HCT116 (cell line): ENCODE measurements around the gene MINDY4. TPM values are rescaled to one million over a fixed set of nuclear protein-coding genes. Genes with fewer than 3 reads are reported as not detected.

Experiments used
- ATAC-seq: fragments of 200-7000 bp; cut with Tn5 transposase; 2 replicates; pipeline ENCODE4 v1.9.1; 2020; ENCODE audit warnings: mild to moderate bottlenecking, moderate library complexity
- BruUV-seq: library from RNA; stranded (reverse); fragments of 400-500 nt; replicated peaks from 2 replicates; lab custom pipeline; 2021; lab: Mats Ljungman, UMichigan
- CTCF ChIA-PET: fragments of 300-600 bp; sonication (Branson Sonifier 250); formaldehyde crosslinking; loops from one replicate; lab custom pipeline; 2021; ENCODE audit warnings: antibody characterized with exemption; lab: Charles Lee
- POLR2A ChIA-PET: fragments of 300-600, 350-600 bp; sonication (Branson Sonifier 250); formaldehyde crosslinking; loops from one replicate; lab custom pipeline; 2021; ENCODE audit warnings: antibody characterized with exemption; lab: Charles Lee
- RAD21 ChIA-PET, 2 experiments: fragments of 300-600 bp; sonication (Branson Sonifier 250); formaldehyde crosslinking; loops; one replicate each; lab custom pipeline; 2023; ENCODE audit warnings: low total read pairs in 2 of 2; ENCODE audit not compliant: uncharacterized antibody in 2 of 2, unreplicated experiment in 2 of 2, low non-redundant PET in 1 of 2; lab: Charles Lee
- DNase-seq: peaks from one replicate; pipeline ENCODE4 v3.0.0-alpha.2; 2010; ENCODE audit warnings: low read depth, low spot score
- H2AFZ ChIP-seq: fragments of 200-600 bp; shearing (Covaris generic), sonication (generic); 2 replicates; pipeline ENCODE4 v1.6.1; 2017; ENCODE audit warnings: low read depth, mixed run types, mixed read lengths, antibody characterized with exemption, low read length; ENCODE audit not compliant: poor library complexity, severe bottlenecking
- H3K27ac ChIP-seq: 2 replicates; pipeline ENCODE4 v1.5.1; 2012; ENCODE audit warnings: low read depth, low read length
- H3K27me3 ChIP-seq: fragments of 200-600 bp; sonication (generic); 2 replicates; pipeline ENCODE4 v1.6.1; 2016; ENCODE audit warnings: mixed run types, low read length, mixed read lengths; ENCODE audit not compliant: insufficient read depth
- H3K36me3 ChIP-seq, 2 experiments: fragments of 200-500 bp in 1 of 2; fragments of 200-600 bp in 1 of 2; sonication (Bioruptor generic) in 1 of 2; sonication (generic) in 1 of 2; 2 replicates each; pipeline versions ENCODE4 v1.5.1 to v1.6.1; 2014 to 2016; ENCODE audit warnings: low read length in 2 of 2, inconsistent platforms in 1 of 2, mixed read lengths in 1 of 2, mixed run types in 1 of 2; ENCODE audit not compliant: insufficient read depth in 2 of 2, control insufficient read depth in 1 of 2
- H3K4me1 ChIP-seq, 2 experiments: fragments of 200-600 bp in 1 of 2; sonication (generic) in 1 of 2; 2 replicates each; pipeline versions ENCODE4 v1.5.1 to v1.6.1; 2012 to 2017; ENCODE audit warnings: low read length in 2 of 2, inconsistent platforms in 1 of 2, mild to moderate bottlenecking in 1 of 2, mixed read lengths in 1 of 2, mixed run types in 1 of 2, moderate library complexity in 1 of 2; ENCODE audit not compliant: insufficient read depth in 2 of 2, control insufficient read depth in 1 of 2
- H3K4me2 ChIP-seq: fragments of 200-600 bp; sonication (generic); 2 replicates; pipeline ENCODE4 v1.6.1; 2017; ENCODE audit warnings: mixed run types, low read length, mixed read lengths
- H3K4me3 ChIP-seq, 2 experiments: fragments of 200-600 bp in 1 of 2; sonication (generic) in 1 of 2; replicated peaks in 1 of 2; 2 replicates each; pipeline ENCODE4 v1.5.1; 2011 to 2016; ENCODE audit warnings: low read length in 2 of 2, control low read depth in 1 of 2, low read depth in 1 of 2, mild to moderate bottlenecking in 1 of 2, mixed read lengths in 1 of 2, mixed run types in 1 of 2
- H3K79me2 ChIP-seq: fragments of 200-600 bp; sonication (generic); 2 replicates; pipeline ENCODE4 v1.6.1; 2017; ENCODE audit warnings: mild to moderate bottlenecking, mixed run types, low read length, moderate library complexity, mixed read lengths; ENCODE audit not compliant: insufficient read depth
- H3K9ac ChIP-seq: fragments of 200-600 bp; sonication (generic); 2 replicates; pipeline ENCODE4 v1.6.1; 2016; ENCODE audit warnings: low read length, mixed read lengths
- H3K9me2 ChIP-seq: fragments of 200-600 bp; sonication (generic), shearing (Covaris generic); 2 replicates; pipeline ENCODE4 v1.6.1; 2017; ENCODE audit warnings: mixed run types, mild to moderate bottlenecking, moderate library complexity; ENCODE audit not compliant: insufficient read depth
- H3K9me3 ChIP-seq, 2 experiments: fragments of 200-500 bp in 1 of 2; fragments of 200-600 bp in 1 of 2; sonication (Bioruptor generic) in 1 of 2; sonication (generic) in 1 of 2; 2 replicates each; pipeline ENCODE4 v1.6.1; 2014 to 2017; ENCODE audit warnings: low read length in 2 of 2, mixed read lengths in 2 of 2, inconsistent platforms in 1 of 2, low read depth in 1 of 2, mild to moderate bottlenecking in 1 of 2, mixed run types in 1 of 2, moderate library complexity in 1 of 2; ENCODE audit not compliant: control insufficient read depth in 1 of 2, insufficient read depth in 1 of 2
- H4K20me1 ChIP-seq: fragments of 200-600 bp; sonication (generic), shearing (Covaris generic); 2 replicates; pipeline ENCODE4 v1.6.1; 2017; ENCODE audit warnings: mixed run types, mild to moderate bottlenecking, moderate library complexity; ENCODE audit not compliant: insufficient read depth
- CBX3 ChIP-seq: IDR thresholded peaks from 2 replicates; pipeline ENCODE4 v1.6.1; 2012; ENCODE audit warnings: low read depth
- CEBPB ChIP-seq: IDR thresholded peaks from 2 replicates; pipeline ENCODE4 v1.6.1; 2012; ENCODE audit warnings: low read depth
- EGR1 ChIP-seq: IDR thresholded peaks from 2 replicates; pipeline ENCODE4 v1.6.1; 2012; ENCODE audit warnings: low read depth
- EZH2 ChIP-seq: fragments of 200-600 bp; sonication (generic); IDR thresholded peaks from 2 replicates; pipeline ENCODE4 v1.6.1; 2017; ENCODE audit warnings: antibody characterized with exemption, mixed run types
- EZH2phosphoT487 ChIP-seq: fragments of 200-600 bp; IDR thresholded peaks from 2 replicates; pipeline ENCODE4 v1.6.1; 2018; ENCODE audit warnings: antibody characterized with exemption, borderline replicate concordance
- JUND ChIP-seq: IDR thresholded peaks from 2 replicates; pipeline ENCODE4 v1.6.1; 2012
- MAX ChIP-seq: IDR thresholded peaks from 2 replicates; pipeline ENCODE4 v1.6.1; 2012
- POLR2A ChIP-seq: IDR thresholded peaks from 2 replicates; pipeline ENCODE4 v1.7.0; 2011; ENCODE audit warnings: borderline replicate concordance; ENCODE audit not compliant: insufficient read depth, insufficient read length; ENCODE audit errors: extremely low read depth
- POLR2AphosphoS5 ChIP-seq: IDR thresholded peaks from 2 replicates; pipeline ENCODE4 v1.6.1; 2011; ENCODE audit warnings: mild to moderate bottlenecking, low read depth, low read length, moderate library complexity
- RAD21 ChIP-seq: IDR thresholded peaks from 2 replicates; pipeline ENCODE4 v1.6.1; 2012; ENCODE audit warnings: low read depth, mild to moderate bottlenecking
- REST ChIP-seq: IDR thresholded peaks from 2 replicates; pipeline ENCODE4 v1.6.1; 2012; ENCODE audit warnings: low read depth
- YY1 ChIP-seq: IDR thresholded peaks from 2 replicates; pipeline ENCODE4 v1.6.1; 2011; ENCODE audit warnings: low read length, low read depth, moderate library complexity, mild to moderate bottlenecking; ENCODE audit not compliant: insufficient replicate concordance; ENCODE audit errors: extremely low read depth
- intact Hi-C: fragments of 100-400 bp; cut with micrococcal nuclease; formaldehyde crosslinking; loops from 2 replicates; pipeline ENCODE4 v1.10.0; 2022
- total RNA-seq: library from RNA; stranded (reverse); gene quantifications from one replicate; pipeline ENCODE4 v1.2.1, GENCODE V29; 2021; ENCODE audit not compliant: unreplicated experiment

The MINDY4 gene
- total RNA-seq, 1 experiment from 2014 or later: 6.1 TPM

DNA sequence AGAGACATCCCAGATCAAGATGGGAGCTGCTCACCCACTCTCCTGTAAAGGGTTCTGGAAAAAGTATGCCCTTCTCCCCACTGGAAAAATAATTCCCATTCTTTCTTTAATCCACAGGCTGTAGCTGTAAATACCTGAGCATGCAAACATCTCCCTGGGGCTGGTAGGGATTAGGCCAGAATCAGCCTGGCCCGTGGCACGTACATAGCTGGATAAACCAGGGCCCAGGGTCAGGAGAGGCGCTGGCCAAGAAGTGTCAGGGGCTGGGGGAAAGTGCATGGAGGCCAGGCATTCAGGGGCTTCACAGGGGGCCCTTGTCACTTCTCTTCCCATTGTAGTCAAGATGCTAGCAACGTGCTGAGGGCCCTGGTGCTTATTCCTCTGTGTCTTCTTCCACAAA, 109.7 kb downstream of the MINDY4 start:
- TF ChIP-seq POLR2AphosphoS5: no peak
- no peak for TF ChIP-seq EZH2phosphoT487
- no peak for TF ChIP-seq JUND
- no peak for TF ChIP-seq CEBPB
- no peak for TF ChIP-seq RAD21
- TF ChIP-seq YY1: no peak
- TF ChIP-seq EGR1: no peak
- no peak for TF ChIP-seq POLR2A
- no peak for TF ChIP-seq EZH2
- no peak for TF ChIP-seq CBX3
- no peak for TF ChIP-seq REST
- no peak for TF ChIP-seq MAX
- no peaks in the 10 kb centered on the region for H4K20me1 ChIP-seq
- no peak overlapping the region for H3K4me2 ChIP-seq
- ATAC-seq: no peak
- CTCF ChIA-PET: no interaction called here
- RAD21 ChIA-PET: no interaction called here
- no peaks in the 10 kb centered on the region for H3K9me3 ChIP-seq
- no peaks in the 10 kb centered on the region for H3K4me1 ChIP-seq
- H2AFZ ChIP-seq: no peak overlapping the region
- POLR2A ChIA-PET: no interaction called here
- H3K9ac ChIP-seq: no peak overlapping the region
- no peak for DNase-seq
- no peaks in the 10 kb centered on the region for H3K36me3 ChIP-seq
- BruUV-seq: no TSS peak
- no peaks in the 10 kb centered on the region for H3K79me2 ChIP-seq
- no peak overlapping the region for H3K4me3 ChIP-seq
- no peaks in the 10 kb centered on the region for H3K9me2 ChIP-seq
- intact Hi-C loops: no loop called here
- H3K27me3 ChIP-seq: no peaks in the 10 kb centered on the region
- no peak overlapping the region for H3K27ac ChIP-seq
